Left ventricle myocardium inferior (tissue), 1 donor: ENCODE measurements around the gene ZNF280D. TPM values are rescaled to one million over a fixed set of nuclear protein-coding genes. Genes with fewer than 3 reads are reported as not detected.
"Not testable (repeated sequence)": the region's sequence is repeated elsewhere in the genome, so short reads cannot be mapped to it uniquely, and the experiment has no call there.

Source experiments
- DNase-seq: peaks from one replicate; pipeline ENCODE4 v3.0.0-alpha.2; 2020
- H3K27ac ChIP-seq: fragments of 200-600 bp; replicated peaks from 2 replicates; pipeline ENCODE4 v1.8.0; 2021
- H3K27me3 ChIP-seq: fragments of 200-600 bp; 2 replicates; pipeline ENCODE4 v1.8.0; 2021; ENCODE audit warnings: low read depth
- H3K36me3 ChIP-seq: fragments of 200-600 bp; 2 replicates; pipeline ENCODE4 v1.8.0; 2021
- H3K4me1 ChIP-seq: fragments of 200-600 bp; 2 replicates; pipeline ENCODE4 v1.8.0; 2021
- H3K4me3 ChIP-seq: fragments of 200-600 bp; 2 replicates; pipeline ENCODE4 v1.8.0; 2021; ENCODE audit warnings: mild to moderate bottlenecking, moderate library complexity
- H3K9me3 ChIP-seq: fragments of 200-600 bp; replicated peaks from 2 replicates; pipeline ENCODE4 v1.8.0; 2021
- CTCF ChIP-seq: fragments of 200-600 bp; IDR thresholded peaks from 2 replicates; pipeline ENCODE4 v1.8.0; 2021; ENCODE audit warnings: antibody characterized with exemption, mild to moderate bottlenecking, borderline replicate concordance
- intact Hi-C: fragments of 100-400 bp; cut with micrococcal nuclease; formaldehyde crosslinking; loops from one replicate; pipeline ENCODE4 v1.11.0; 2022
- long read RNA-seq: library from polyadenylated mRNA; unstranded; transcript quantifications from one replicate; pipeline ENCODE4 v2.0.0, GENCODE V29; 2021
- total RNA-seq: library from RNA; stranded (reverse); fragmentation: NEBNext Ultra II Directional; extraction: Animal tissue kit (Norgen Biotek cat#: 25700); gene quantifications from one replicate; pipeline ENCODE4 v1.2.1, GENCODE V29; 2021
- donor health status: DM: no; HTN: yes; CAD: no; lungs with severe emphysema.

ZNF280D gene, protein sequence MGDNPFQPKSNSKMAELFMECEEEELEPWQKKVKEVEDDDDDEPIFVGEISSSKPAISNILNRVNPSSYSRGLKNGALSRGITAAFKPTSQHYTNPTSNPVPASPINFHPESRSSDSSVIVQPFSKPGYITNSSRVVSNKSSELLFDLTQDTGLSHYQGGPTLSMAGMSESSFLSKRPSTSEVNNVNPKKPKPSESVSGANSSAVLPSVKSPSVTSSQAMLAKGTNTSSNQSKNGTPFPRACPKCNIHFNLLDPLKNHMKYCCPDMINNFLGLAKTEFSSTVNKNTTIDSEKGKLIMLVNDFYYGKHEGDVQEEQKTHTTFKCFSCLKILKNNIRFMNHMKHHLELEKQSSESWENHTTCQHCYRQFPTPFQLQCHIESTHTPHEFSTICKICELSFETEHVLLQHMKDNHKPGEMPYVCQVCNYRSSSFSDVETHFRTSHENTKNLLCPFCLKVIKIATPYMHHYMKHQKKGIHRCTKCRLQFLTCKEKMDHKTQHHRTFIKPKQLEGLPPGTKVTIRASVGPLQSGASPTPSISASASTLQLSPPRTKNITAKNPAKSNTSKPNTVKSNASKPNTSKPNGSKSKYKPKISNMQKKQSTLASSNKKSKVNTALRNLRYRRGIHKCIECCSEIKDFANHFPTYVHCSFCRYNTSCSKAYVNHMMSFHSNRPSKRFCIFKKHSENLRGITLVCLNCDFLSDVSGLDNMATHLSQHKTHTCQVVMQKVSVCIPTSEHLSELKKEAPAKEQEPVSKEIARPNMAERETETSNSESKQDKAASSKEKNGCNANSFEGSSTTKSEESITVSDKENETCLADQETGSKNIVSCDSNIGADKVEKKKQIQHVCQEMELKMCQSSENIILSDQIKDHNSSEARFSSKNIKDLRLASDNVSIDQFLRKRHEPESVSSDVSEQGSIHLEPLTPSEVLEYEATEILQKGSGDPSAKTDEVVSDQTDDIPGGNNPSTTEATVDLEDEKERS
- total RNA-seq = 22.0 TPM
- long read RNA-seq, partial matches to known transcripts = 4 of 6 reads
- long read RNA-seq, other reads (novel, unspliced or antisense) = 0 of 6 reads

DNA sequence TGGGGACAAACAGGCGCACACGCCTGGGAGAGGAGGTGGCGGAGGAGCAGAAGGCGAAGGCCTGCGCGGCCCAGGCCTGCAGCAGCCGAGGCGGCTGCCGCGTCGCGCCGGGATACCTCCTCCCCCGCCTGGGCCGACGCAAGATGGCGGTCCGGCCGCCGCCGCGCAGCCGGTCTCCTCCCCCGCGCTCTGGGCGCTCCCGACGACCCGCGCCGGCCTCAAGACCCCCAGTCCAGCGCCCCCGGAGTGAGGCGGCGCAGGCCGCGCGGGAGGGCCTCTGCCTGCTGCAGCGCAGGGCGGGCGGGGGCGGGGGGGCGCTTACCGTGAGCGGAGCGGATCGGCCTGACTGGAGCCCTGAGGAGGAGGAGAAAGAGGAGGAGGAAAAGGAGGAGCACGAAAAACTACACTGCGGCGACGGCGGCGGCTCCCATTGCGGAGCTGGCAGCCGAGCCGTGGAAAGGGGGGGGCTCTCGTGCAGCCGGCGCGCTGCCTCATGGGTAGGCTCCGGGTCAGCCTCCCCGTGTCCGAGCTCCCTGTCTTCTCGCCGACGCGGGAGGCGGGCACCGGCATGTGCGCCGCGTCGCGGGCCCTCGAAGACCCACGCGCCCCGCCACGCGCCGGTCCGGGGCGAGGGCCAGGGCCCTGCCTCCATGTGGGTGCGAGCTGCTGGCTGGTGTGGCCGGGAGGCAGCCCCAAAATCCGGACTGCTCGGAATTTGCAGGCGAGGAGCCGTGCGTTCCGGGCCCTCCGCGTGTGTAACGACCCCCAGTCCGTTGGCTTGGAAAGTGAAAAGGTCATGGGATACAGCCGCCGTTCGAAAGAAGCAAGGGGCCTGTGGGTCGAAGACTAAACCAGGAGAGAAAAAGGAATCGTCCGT lies at the start of gene ZNF280D:
ZNF280D (minus strand) TSS at position 374 of the 877 bp plus-strand sequence. CDS start 26,400 bp downstream, outside the sequence.
- Histone ChIP-seq H3K4me1 (peaks cover 56% of the 10 kb centered on the region), H3K27ac (peak within 1 kb of the TSS; percentile 98), H3K9me3 (peaks cover 12% of the 10 kb centered on the region), H3K36me3 (no peaks in the 10 kb centered on the region), H3K4me3 (peak within 1 kb of the TSS; percentile 75), H3K27me3 (no peaks in the 10 kb centered on the region)
- peak; percentile 92 for DNase-seq
- no peak for TF ChIP-seq CTCF
- intact Hi-C loops = no loop called here

DNA sequence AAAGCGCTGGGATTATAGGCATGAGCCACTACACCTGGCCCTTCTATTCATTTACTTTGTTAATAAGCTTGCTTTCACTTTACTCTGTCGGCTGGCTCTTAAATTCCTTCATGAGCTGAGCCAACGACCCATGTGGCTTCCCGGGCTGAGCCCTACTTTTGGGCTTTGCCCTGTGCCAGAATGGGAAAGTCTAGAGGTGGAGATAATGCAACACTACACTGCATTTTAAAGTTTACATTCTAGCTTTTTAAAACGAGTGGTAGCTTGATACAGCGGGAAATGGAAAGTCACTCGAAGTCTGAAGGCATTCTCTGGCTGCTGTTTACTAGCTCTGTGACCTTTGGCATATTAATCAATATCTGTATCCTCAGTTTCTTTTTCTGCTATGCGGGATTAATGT lies 49.0 kb upstream of the ZNF280D start:
- no peak for DNase-seq
- Histone ChIP-seq H3K4me3 (no peak overlapping the region), H3K36me3 (no peaks in the 10 kb centered on the region), H3K27me3 (no peaks in the 10 kb centered on the region), H3K4me1 (no peaks in the 10 kb centered on the region), H3K27ac (no peak overlapping the region), H3K9me3 (no peaks in the 10 kb centered on the region)
- intact Hi-C loops = no loop called here
- TF ChIP-seq CTCF = no peak

- no peaks in the 10 kb centered on the region for H3K36me3 ChIP-seq
- intact Hi-C loops = no loop called here
- no peaks in the 10 kb centered on the region for H3K4me1 ChIP-seq
- H3K27me3 ChIP-seq = no peaks in the 10 kb centered on the region
- H3K4me3 ChIP-seq = no peak overlapping the region
- no peak for TF ChIP-seq CTCF
- H3K9me3 ChIP-seq = no peaks in the 10 kb centered on the region
- DNase-seq = no peak
- H3K27ac ChIP-seq = no peak overlapping the region
Measured at GRCh38 chr15:56781666-56782065, 48.4 kb upstream of the ZNF280D start.

DNA sequence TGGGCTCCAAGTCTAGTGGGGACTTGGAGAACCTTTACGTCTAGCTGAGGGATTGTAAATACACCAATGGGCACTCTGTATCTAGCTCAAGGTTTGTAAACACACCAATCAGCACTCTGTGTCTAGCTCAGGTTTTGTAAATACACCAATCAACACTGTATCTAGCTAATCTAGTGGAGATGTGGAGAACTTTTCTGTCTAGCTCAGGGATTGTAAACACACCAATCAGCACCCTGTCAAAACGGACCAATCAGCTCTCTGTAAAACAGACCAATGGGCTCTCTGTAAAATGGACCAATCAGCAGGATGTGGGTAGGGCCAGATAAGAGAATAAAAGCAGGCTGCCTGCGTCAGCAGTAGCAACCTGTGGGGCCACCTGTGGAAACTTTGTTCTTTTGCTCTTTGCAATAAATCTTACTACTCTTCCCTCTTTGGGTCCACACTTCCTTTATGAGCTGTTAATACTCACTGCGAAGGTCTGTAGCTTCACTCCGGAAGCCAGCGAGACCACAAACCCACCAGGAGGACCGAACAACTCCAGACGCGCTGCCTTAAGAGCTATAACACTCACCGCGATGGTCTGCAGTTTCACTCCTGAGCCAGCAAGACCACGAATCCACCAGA lies 46.9 kb upstream of the ZNF280D start:
- DNase-seq, intact Hi-C loops, H3K4me1 ChIP-seq: not testable (repeated sequence)

DNA sequence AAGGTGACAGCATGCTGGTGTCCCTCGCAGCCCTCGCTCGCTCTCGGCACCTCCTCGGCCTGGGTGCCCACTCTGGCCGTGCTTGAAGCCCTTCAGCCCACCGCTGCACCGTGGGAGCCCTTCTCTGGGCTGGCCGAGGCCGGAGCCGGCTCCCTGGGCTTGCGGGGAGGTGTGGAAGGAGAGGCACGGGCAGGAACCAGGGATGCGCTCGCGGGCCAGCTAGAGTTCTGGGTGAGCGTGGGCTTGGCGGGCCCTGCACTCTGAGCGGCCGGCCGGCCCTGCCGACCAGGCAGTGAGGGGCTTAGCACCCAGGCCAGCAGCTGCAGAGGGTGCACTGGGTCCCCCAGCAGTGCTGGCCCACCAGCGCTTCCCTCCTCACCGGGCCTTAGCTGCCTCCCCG lies 46.1 kb upstream of the ZNF280D start:
- H3K36me3 ChIP-seq, H3K4me1 ChIP-seq, H3K9me3 ChIP-seq, H3K4me3 ChIP-seq, H3K27me3 ChIP-seq, H3K27ac ChIP-seq, DNase-seq, intact Hi-C loops: not testable (repeated sequence)

More for the DNA sequence above, 46.9 kb upstream of the ZNF280D start:
- H3K27me3 ChIP-seq, H3K36me3 ChIP-seq, H3K27ac ChIP-seq, H3K4me3 ChIP-seq, H3K9me3 ChIP-seq: not testable (repeated sequence)
